Activated CD4-positive, CD25-positive, alpha-beta regulatory T cell treated with anti-CD3 and anti-CD28 coated beads, Interleukin-2, amount 50 U/mL, for 24 hours (primary cell): ENCODE data around the gene FOXI1.

ENCODE experiments used
- ATAC-seq, 2 donors: fragments of 150-1000 bp; cut with Tn5 transposase; one replicate each; pipeline ENCODE4 v1.10.0; 2021; ENCODE audit warnings: mild to moderate bottlenecking in 1 of 2, moderate library complexity in 1 of 2

The FOXI1 gene

GRCh38 chr5:170154297-170154696, 48.6 kb downstream of the FOXI1 start:
- no peak for ATAC-seq

GRCh38 chr5:170154744-170155143, 49.0 kb downstream of the FOXI1 start:
- ATAC-seq = no peak

- ATAC-seq = no peak
These were observed 50.1 kb downstream of the FOXI1 start for GRCh38 chr5:170155771-170156170.

GRCh38 chr5:170159101-170159698, 53.5 kb downstream of the FOXI1 start:
- no peak for ATAC-seq
